HG02642 (cell line): ENCODE results near the gene RASD1.

Source experiments
- ATAC-seq: cut with Tn5 transposase; IDR thresholded peaks from one replicate; pipeline ENCODE4 v1.9.1; 2021; ENCODE audit warnings: mild to moderate bottlenecking; ENCODE audit not compliant: unreplicated experiment, poor library complexity

Gene RASD1, protein sequence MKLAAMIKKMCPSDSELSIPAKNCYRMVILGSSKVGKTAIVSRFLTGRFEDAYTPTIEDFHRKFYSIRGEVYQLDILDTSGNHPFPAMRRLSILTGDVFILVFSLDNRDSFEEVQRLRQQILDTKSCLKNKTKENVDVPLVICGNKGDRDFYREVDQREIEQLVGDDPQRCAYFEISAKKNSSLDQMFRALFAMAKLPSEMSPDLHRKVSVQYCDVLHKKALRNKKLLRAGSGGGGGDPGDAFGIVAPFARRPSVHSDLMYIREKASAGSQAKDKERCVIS

DNA sequence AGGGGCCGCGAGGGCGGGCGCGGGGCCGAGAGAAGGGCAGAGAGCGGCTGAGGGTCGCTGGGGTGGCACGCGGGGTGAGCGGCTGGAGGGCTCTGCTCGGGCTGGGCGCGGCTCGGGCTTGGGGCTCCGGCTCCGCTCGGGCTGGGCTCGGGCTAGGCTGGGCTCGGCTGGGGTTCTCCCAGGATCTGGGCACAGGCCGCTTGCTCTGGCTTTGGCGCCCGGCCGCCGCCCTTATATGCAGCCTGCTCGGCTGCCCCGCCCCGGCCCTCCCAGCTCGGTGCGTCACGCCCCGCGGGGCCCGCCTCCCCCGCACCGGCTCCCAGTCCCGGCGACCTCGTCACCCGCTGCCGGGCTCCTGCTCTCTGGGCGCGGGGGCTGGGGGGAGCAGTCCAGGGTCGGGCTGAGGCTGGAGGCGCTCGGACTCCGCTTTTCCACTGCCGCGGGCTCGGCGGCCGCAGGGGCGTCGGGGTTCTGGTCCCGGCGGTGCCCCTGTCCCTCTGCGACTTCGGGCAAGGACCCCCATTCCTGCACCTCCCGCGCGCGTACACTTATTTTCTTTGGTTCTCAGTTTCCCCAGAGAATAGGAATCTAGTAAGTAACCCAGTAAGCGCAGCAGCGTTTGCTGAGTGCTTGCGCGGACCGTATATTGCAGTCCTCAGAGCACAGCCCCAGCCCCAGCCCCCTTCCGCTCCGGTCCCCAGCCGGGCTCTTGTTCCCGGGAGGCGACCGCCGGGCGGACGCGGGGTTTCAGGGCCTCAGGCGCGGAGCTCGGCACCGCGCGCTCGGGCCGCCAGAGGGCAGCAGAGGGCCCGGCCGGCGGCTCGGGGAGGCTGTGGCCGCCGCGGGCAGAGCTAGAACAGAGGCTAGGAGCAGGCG, at the start of gene RASD1:
RASD1 (minus strand) TSS at position 207 of the 876 bp plus-strand sequence. CDS start 214 bp downstream, outside the sequence.
- peak; percentile 81 for ATAC-seq

DNA sequence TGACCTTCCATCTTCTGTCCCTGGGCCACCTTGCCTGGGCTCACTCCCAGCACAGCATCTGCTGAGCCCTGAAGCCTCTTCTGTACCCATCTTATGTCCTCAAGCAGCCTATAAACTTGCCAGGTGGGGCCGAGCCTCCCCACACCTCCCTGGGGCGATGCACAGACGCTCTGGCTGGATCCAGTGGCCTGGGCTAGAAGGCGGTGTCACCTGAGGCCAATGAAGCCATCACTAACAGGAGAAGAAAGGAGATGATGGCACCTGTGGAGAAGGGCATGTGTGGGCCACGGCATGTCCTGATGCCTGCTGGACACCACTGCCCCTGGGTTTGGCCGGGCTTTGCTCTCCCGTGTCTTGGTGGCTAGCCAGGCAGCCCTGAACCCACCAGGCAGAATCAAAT, 49.8 kb upstream of the RASD1 start:
- ATAC-seq, result no peak

DNA sequence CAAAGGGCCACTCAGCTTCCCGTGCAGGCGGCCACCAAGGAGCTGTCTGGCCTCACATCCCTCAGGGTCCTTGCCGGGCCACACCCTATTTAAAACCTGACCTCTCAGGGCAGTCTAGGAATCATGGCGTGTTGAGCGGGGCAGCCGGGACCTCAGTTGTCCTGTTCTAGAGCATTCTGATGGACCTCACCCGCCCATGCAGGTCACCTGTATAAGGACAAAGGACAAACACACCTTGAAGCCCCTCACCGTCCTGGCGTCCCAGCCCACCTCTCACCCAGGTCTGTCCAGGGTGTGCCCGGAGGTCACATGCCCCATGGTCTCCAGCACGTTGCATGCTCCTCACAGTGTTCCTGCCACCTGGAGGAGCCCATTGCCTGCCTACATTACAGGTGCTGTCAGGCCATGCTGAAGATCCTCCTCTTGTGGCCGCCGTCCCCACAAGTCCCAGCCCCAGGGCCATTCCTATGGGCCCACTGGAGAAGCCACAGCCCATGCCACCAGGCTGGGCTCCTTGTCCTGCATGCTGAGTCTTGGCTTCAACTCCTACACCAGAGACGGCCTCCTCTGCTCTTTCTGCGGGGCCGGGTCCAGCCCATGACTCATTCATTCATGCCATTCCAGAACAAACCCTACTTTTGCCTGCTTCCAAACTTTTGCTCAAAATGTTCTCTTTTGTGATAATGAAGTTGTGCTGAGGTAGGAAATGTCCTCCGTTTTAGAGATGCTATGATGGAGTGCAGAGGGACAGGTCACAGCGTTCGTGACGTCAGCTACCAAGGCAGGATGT, 49.0 kb upstream of the RASD1 start:
- no peak for ATAC-seq

DNA sequence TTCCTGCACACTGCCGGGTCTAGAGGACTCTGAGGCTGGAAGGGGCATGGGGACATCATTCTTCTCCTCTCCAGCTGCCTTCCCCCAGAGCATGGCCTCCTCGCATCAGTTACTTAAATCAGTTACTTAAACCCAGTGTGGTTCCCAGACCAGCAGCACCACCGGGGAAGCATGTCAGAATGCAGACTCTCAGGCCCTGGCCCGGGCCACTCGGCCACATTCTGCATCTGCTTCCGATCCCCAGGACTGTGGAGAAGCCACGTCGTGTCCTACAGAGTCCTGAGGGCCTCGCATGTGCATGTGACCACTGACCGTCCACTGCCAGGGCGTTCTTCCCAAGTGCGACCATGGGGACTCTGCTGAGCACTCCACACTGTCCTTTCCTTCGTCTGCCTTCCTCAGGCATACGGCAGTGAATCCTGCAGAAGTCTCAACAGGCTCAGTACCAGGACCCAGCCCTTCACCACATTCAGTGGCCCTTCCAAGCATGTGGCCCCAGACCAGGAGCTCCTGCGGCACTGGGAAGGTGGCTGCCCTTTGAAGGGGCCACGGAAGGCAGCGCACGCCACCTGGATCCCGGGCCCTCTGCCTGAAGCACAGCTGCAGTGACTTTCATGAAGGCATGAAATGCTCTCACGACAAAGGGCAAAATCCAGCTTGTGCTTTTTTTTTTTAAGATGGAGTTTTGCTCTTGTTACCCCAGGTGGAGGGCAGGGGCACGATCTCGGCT, 46.9 kb upstream of the RASD1 start:
- ATAC-seq, result no peak

DNA sequence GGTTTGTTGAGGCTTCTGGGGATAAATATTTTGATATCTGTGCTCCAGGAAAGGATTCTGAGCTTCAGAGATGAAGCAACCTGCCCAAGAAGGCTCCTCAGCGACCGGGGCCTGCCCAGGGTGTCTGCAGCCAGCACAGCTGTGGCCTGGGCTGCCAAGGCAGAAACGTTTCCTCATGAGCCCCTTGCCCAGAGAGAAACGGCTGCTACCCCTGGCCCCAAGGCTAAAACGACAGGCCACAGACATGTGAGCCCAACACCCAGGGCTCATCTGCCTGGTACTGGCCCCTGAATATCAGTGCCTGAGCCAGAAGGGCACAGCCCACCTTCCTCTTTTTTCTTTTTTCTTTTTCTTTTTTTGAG, 45.4 kb upstream of the RASD1 start:
- ATAC-seq, result no peak

DNA sequence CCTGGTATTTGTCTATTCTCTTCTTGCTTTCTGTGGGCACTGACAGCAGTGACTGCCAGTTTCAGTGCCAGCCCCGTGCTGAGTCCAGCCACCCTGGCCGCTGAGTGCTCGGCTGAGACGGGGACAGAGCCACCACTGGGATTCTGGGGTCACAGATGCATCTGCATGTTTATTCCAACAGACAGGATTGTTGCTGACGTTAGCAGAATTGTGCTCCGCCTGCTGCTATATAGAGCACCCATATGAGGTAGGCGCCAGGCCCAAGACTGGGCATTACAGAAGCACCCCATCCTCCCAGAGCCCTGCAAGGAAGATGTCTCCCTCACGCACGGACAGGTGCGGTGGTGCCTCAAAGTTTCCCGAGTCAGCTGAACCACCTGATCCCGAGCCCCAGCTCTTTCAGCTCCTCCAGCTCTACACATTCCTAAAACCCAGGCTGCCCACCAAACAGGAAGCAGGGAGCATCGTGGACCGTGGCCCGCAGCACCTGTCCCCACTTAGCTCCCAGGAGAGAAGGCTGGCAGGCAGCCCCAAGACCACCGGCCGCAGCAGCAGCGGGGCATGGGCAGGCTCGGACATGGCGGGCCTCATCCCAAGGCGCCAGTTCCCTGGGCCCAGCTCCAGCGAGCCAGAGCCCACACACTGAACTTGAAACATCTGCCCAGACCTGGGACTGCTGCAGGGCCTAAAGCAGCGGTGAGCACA, 44.9 kb upstream of the RASD1 start:
- no peak for ATAC-seq

DNA sequence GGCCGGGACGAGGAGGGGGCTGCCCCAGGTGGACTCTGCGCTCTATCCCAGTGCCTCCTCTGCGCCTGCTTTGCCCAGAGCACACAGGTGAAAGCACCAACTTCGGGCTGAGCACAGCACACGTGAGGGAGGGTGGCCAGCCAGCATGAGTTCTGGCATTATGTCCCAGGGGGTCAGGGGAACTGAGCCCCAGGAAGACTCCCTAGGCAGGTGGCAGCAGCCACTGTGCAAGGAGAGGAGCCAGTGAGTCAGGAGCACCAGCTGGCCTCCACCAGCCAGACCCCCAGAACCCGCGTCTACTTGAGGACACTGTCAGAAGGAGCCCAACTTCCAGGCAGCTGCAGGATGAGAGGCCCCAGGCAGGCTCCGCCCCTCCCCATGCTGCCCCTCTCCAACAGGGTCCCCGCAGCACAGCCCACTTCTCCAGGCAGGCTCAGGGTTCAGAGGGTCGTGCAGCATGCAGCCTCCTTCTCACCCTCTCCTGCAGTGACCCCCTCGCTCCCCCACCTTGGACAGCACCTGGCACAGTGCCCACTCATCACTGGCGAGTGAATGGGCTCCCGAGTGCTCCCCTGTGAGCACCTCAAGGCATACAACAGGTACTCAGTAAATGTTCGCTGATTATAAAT, 44.2 kb upstream of the RASD1 start:
- ATAC-seq, result no peak

DNA sequence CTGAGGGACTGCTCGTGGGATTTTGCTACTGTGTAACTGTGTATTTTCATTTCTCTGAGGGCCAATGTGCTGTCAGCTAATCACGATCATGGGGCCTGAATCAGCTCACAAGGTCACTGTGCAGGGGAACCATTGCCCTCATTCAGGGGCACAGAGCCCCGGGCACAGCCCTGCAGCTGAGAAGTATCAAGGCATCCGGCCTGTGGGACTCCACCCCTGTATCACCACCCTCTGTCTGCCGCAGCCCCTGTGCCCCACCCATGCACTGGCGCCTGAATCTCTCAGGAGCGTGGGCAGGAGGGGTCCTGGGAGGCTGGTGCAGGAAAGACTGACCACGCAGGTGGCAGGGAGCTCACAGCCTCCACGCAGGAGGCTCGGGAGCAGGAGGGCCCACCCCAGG, 43.4 kb upstream of the RASD1 start:
- ATAC-seq, result no peak

DNA sequence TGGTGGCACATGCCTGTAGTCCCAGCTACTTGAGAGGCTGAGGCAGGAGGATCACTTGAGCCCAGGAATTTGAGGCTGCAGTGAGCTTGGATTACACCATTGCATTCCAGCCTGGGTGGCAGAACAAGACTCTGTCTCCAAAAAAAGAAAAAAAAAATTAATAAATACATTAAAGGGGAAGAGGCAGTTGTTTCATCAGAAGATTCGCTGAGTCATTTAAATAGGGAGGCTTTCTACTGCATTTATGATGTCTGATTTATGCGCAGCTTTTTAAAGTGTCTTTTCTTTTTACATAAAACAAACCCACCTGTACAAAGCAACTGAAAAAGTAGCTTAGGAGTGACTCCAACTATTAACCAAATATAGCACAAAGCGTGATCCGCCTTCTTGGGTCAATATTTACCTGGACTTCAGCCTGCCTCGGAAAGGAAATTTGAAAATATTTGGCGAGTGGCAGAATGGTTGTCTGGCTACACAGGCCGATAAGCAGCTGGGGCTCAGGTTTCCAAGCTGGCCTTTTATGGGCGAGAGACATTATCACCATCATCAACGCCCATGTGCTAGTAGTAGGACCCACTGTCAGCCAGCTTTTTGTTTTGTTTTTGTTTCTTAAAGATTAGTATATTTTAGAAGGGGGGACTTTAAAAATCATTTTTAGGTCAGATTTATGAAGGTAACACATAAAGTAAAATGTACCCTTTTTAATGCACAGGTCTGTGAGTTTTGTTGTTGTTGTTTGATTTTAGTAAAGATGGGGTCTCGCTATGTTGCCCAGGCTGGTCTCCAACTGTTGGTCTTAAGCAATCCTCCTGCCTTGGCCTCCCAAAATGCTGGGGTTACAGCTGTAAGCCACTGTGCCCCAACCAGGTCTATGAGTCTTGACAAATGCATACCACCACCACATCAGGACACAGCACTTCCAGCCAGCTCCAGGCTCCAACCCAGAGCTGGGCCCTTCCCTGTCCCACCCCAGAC, 42.5 kb upstream of the RASD1 start:
- ATAC-seq, result no peak

DNA sequence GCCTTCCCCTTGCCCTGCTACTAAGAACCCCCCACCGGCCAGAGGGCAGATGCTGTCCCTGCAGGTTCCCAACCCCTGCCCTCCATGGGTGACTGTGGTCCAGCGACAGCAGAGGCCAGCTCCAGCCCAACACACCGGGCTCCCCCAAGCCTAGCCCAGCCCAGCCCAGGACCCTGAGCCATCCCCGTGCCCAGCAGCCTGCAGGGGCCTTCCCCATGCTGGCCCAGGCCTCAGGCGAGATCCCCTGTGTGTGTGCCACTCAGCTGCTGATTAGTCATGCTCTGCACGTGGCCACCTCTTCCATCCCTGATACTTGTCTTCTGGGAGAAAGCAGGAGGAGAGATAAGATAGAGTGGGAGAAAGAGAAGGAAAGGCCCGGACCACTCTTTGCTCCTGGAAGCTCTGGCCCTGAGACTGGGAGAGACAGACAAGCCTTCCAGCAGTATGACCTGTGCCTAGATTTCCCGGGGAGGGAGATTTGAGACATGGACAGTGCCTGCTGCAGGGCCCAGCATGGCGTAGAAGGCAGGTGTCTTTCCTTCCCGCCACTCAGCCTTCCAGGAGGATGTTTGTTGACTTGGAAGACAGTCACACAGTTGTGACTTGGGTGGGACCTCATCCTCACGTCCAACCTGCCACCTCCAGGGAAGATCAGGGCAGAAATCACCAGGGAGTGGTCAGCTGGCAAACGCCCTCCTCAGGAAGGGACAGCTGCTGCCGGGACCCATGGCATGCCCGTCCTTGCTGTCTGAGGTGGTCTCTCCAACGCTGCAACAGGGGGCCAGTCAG, 41.3 kb upstream of the RASD1 start:
- ATAC-seq, result no peak

DNA sequence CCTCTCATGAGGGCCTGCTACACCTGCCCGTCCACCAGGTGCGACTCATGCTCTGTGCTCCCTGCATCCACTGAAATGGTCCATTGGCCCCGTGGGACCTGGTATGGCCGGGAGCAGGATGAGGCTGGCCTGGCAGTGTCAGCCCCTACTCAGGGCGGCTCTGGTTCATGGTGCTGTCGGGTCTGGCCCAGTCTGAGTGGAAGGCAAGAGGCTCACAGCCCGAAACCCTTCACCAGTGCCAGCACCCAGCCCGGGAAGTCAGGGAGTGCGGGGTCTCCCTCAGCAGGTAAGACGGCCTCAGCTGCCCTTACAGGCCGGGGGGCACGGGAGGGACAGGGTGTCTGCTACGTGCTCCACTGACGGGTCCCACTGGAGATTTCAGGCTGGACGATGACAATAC, 40.5 kb upstream of the RASD1 start:
- no peak for ATAC-seq

DNA sequence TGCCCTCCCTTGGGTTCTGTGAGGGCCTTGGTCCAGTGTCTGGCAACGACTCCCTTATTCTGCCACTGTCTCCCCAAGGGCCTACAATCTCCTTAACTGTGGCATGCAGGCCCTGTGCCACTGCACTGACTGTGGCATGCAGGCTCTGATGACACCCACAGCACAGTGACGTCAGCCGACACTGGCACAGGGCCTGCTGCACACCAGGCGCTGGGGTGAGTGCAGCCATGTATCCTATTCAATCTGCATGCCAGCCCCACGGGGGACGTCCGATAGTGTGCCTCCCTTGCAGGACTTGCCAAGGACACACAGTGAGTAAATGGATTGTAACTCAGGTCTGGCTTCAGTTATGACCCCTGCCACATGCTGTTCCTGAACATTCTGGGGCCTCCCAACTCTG, 39.8 kb upstream of the RASD1 start:
- no peak for ATAC-seq

DNA sequence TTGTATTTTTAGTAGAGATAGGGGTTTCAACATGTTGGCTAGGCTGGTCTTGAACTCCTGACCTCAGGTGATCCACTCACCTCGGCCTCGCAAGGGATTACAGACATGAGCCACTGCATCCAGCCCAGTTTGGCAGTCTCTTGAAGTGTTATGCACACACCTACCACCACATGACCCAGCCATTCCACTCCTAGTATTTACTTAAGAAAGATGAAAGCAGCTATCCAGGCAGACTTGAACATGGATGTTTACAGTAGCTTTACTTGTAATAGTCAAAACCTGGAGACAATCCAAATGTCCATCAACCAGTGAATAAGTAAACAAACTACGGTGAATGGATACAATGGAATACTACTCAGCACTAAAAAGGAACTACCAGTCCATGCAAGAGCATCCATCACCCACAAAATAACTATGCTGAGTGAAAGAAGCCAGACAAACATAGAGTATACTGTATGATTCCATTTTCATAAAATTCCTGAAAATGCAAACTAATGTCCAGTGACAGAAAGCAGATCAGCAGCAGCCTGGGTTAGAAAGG, 37.8 kb upstream of the RASD1 start:
- no peak for ATAC-seq

DNA sequence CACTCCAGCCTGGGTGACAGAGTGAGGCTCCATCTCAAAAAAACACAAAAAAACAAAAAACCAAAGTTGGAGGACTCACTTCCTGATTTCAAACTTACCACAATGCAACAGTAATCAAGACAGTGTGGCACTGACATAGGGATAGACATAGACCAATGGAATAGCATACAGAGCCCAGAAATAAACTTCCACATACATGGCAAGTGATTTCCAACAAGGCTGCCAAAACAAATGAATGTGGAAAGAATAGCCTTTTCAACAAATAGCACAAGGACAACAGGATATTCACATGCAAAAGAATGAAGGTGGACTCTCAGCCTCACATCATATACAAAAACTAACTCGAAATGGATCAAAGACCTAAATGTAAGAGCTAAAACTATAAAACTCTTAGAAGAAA, 36.8 kb upstream of the RASD1 start:
- ATAC-seq, result no peak

DNA sequence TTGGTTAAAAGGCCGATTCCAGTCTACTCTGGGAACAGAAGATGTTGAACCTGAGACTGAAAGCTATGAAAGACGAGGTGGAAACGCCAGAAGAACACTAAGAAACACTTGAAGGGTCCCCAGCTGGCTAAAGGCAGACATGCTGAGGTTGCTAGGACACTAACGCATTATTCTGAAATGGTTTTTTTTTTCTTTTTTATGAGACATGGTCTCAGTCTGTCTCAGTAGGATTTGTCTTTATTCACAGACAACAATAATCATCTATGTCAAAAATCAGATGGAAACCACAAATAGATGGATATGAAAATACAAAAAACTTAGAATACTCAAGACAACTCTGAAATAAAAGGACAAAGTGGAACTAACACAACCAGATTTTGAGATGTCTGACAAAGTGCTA, 35.0 kb upstream of the RASD1 start:
- no peak for ATAC-seq

DNA sequence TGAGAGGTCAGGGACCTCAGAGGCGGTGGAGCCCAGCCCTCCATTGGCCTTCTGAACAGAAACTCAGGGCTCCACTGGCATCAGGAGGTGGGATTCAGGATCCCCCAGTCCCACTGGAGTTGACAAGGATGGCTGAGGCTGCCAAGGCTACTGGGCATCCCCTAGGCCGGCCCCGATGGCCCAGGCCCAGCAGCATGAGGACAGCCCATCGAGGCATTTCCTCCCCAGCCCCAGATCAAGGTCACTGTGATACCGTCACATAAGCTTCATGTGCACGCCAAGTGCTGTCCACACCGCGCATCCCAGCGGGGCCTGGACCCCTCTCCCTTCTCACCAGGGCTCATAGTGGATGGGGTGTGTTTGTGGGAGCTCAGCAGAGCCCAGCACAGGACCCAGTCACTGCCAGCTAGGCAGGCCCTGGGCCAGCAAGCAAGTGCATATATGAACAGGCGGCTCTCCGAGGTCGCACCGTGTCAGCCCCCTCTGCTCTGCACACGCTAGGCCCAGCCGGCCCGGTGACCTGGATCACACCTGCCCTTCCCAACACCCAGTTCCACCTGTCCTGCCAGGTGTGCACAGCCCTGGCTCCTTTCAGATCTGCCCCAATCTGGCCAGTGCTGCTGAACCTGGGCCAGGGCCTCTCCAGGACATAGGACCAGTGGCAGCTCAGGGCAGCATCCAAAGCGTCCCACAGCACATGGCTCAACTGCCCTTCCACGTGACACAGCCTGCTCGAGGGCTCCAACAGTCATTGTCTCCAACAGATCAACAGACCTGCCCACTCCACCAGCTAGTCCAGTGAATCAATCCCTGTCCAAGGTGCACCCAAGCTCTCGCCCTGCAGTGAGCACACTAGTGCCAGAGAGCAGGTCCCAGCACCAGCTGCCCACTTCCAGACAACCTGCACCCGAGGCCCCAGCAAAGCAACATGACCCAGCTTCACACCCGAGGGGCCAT, 32.8 kb upstream of the RASD1 start:
- ATAC-seq, result no peak
